ENCODE data around the gene NCAM2.

GRCh38 chr21:21103692-21104091 is 105.5 kb downstream of the NCAM2 start:
- TF ChIP-seq CTCF (conservative IDR thresholded peaks at IDR 0.05; ENCODE audit: low read depth, low read length) (no peak), EZH2 (IDR thresholded peaks at IDR 0.05; ENCODE audit: low read length, unreplicated experiment) (no peak)

Data from PC-3 (cell line).